Measurements from ENCODE around the gene NACC1.

The NACC1 gene

GRCh38 chr19:13133241-13133870 is 15.3 kb downstream of the NACC1 start:
- no peaks in the 10 kb centered on the region for H3K27me3 ChIP-seq
- H3K9ac ChIP-seq, result peak overlapping the region in 1 of 11 experiments; percentile 5; a peak in 1 of 22 replicates
- H3K4me1 ChIP-seq, result peaks cover 10 to 56% (median 39%) of the 10 kb centered on the region in 10 experiments
- H3K27ac ChIP-seq, result 0 out of 22 replicates have a peak overlapping the region, but pooled peaks of 1 of the 11 experiments have one; percentile 7
- no peaks in the 10 kb centered on the region for H3K9me3 ChIP-seq (replicated peaks in 1 of 11)
- H3K4me3 ChIP-seq, result no peak overlapping the region
- peaks cover 79 to 100% (median 93%) of the 10 kb centered on the region in 11 experiments for H4K20me1 ChIP-seq
- no peak overlapping the region for H3K4me2 ChIP-seq
- TF ChIP-seq Cebpa-rat (IDR thresholded peaks at IDR 0.05), result no peak
- peaks cover 60 to 100% (median 87%) of the 10 kb centered on the region in 11 experiments for H3K36me3 ChIP-seq

GRCh38 chr19:13134626-13135025 is 16.6 kb downstream of the NACC1 start:
- TF ChIP-seq Cebpa-rat (IDR thresholded peaks at IDR 0.05), result no peak
- H3K27ac ChIP-seq, result no peak overlapping the region
- H3K9me3 ChIP-seq (replicated peaks in 1 of 11), result no peaks in the 10 kb centered on the region
- no peak overlapping the region for H3K4me3 ChIP-seq
- peaks cover 18 to 56% (median 43%) of the 10 kb centered on the region in 10 experiments for H3K4me1 ChIP-seq
- H3K36me3 ChIP-seq, result peaks cover 58 to 94% (median 83%) of the 10 kb centered on the region in 11 experiments
- H3K27me3 ChIP-seq, result no peaks in the 10 kb centered on the region
- H3K9ac ChIP-seq, result no peak overlapping the region; a peak in 1 of 22 replicates
- H3K4me2 ChIP-seq, result no peak overlapping the region
- H4K20me1 ChIP-seq, result peaks cover 68 to 96% (median 84%) of the 10 kb centered on the region in 11 experiments

DNA sequence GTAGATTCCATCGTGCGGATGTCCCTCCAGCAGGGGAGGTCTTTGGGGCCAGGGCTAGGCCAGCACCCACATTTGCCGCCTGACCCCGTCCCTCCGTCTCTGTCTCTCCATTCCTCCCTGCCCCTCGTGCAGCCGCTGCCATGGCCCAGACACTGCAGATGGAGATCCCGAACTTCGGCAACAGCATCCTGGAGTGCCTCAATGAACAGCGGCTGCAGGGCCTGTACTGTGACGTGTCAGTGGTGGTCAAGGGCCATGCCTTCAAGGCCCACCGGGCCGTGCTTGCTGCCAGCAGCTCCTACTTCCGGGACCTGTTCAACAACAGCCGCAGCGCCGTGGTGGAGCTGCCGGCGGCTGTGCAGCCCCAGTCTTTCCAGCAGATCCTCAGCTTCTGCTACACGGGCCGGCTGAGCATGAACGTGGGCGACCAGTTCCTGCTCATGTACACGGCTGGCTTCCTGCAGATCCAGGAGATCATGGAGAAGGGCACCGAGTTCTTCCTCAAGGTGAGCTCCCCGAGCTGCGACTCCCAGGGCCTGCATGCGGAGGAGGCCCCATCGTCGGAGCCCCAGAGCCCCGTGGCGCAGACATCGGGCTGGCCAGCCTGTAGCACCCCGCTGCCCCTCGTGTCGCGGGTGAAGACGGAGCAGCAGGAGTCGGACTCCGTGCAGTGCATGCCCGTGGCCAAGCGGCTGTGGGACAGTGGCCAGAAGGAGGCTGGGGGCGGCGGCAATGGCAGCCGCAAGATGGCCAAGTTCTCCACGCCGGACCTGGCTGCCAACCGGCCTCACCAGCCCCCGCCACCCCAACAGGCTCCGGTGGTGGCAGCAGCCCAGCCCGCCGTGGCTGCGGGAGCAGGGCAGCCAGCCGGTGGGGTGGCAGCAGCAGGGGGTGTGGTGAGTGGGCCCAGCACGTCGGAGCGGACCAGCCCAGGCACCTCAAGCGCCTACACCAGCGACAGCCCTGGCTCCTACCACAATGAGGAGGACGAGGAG is 17.3 kb downstream of the NACC1 start:
- Histone ChIP-seq H3K4me1 (peaks cover 21 to 61% (median 48%) of the 10 kb centered on the region in 10 experiments), H3K27me3 (no peaks in the 10 kb centered on the region), H3K9me3 (replicated peaks in 1 of 11) (no peaks in the 10 kb centered on the region), H3K27ac (no peak overlapping the region), H3K9ac (no peak overlapping the region; a peak in 1 of 22 replicates), H3K4me3 (no peak overlapping the region), H3K4me2 (no peak overlapping the region), H3K36me3 (peaks cover 58 to 92% (median 80%) of the 10 kb centered on the region in 11 experiments), H4K20me1 (peaks cover 60 to 92% (median 76%) of the 10 kb centered on the region in 11 experiments)
- TF ChIP-seq Cebpa-rat (IDR thresholded peaks at IDR 0.05), result no peak

GRCh38 chr19:13137290-13137794 is 19.3 kb downstream of the NACC1 start:
- H3K27me3 ChIP-seq, result no peaks in the 10 kb centered on the region
- peaks cover 58 to 86% (median 72%) of the 10 kb centered on the region in 11 experiments for H3K36me3 ChIP-seq
- no peak overlapping the region for H3K4me3 ChIP-seq
- peaks cover 21 to 50% (median 32%) of the 10 kb centered on the region in 10 experiments for H3K4me1 ChIP-seq
- H3K27ac ChIP-seq, result peak overlapping the region in 6 of 11 experiments; percentile 72 to 83 (median 76); a peak in 5 of 22 replicates
- H4K20me1 ChIP-seq, result peaks cover 40 to 77% (median 57%) of the 10 kb centered on the region in 11 experiments
- no peak overlapping the region for H3K9ac ChIP-seq
- TF ChIP-seq Cebpa-rat (IDR thresholded peaks at IDR 0.05), result no peak
- no peaks in the 10 kb centered on the region for H3K9me3 ChIP-seq (replicated peaks in 1 of 11)
- H3K4me2 ChIP-seq, result peak overlapping the region in 5 of 11 experiments; percentile 84 to 94 (median 92); a peak in 5 of 22 replicates

- H3K9ac ChIP-seq, result peak overlapping the region; percentile 52 to 72 (median 62); a peak in 19 of 22 replicates
- H3K4me1 ChIP-seq, result peaks cover 21 to 54% (median 40%) of the 10 kb centered on the region in 10 experiments
- H4K20me1 ChIP-seq, result peaks cover 30 to 77% (median 47%) of the 10 kb centered on the region in 11 experiments
- H3K36me3 ChIP-seq, result peaks cover 50 to 86% (median 68%) of the 10 kb centered on the region in 11 experiments
- H3K27ac ChIP-seq, result peak overlapping the region; percentile 42 to 83 (median 75); a peak in 21 of 22 replicates
- H3K9me3 ChIP-seq (replicated peaks in 1 of 11), result no peaks in the 10 kb centered on the region
- peak overlapping the region in 6 of 10 experiments; percentile 15 to 52 (median 32); a peak in 8 of 20 replicates for H3K4me3 ChIP-seq
- no peak for TF ChIP-seq Cebpa-rat (IDR thresholded peaks at IDR 0.05)
- peak overlapping the region; percentile 58 to 94 (median 86) for H3K4me2 ChIP-seq
- no peaks in the 10 kb centered on the region for H3K27me3 ChIP-seq
Observed at GRCh38 chr19:13138171-13138915, 20.3 kb downstream of the NACC1 start.

- no peaks in the 10 kb centered on the region for H3K9me3 ChIP-seq (replicated peaks in 1 of 11)
- peak overlapping the region in 6 of 10 experiments; percentile 15 to 52 (median 32); a peak in 7 of 20 replicates for H3K4me3 ChIP-seq
- peak overlapping the region; percentile 58 to 94 (median 86) for H3K4me2 ChIP-seq
- H4K20me1 ChIP-seq, result peaks cover 25 to 74% (median 42%) of the 10 kb centered on the region in 11 experiments
- H3K27ac ChIP-seq, result peak overlapping the region; percentile 42 to 83 (median 75); a peak in 20 of 22 replicates
- H3K36me3 ChIP-seq, result peaks cover 52 to 86% (median 67%) of the 10 kb centered on the region in 11 experiments
- peak overlapping the region; percentile 52 to 72 (median 62); a peak in 19 of 22 replicates for H3K9ac ChIP-seq
- TF ChIP-seq Cebpa-rat (IDR thresholded peaks at IDR 0.05), result peak in 8 of 11 experiments; percentile 28 to 89 (median 72); a peak in 12 of 22 replicates
- H3K4me1 ChIP-seq, result peaks cover 21 to 59% (median 43%) of the 10 kb centered on the region in 10 experiments
- H3K27me3 ChIP-seq, result no peaks in the 10 kb centered on the region
Observed at GRCh38 chr19:13138916-13139198, 20.8 kb downstream of the NACC1 start.

GRCh38 chr19:13139633-13140311 is 21.7 kb downstream of the NACC1 start:
- Histone ChIP-seq H3K36me3 (peaks cover 52 to 86% (median 66%) of the 10 kb centered on the region in 11 experiments), H3K27me3 (no peaks in the 10 kb centered on the region), H3K4me2 (peak overlapping the region in 10 of 11 experiments; percentile 51 to 92 (median 68); a peak in 20 of 22 replicates), H3K9me3 (replicated peaks in 1 of 11) (no peaks in the 10 kb centered on the region), H3K9ac (peak overlapping the region; percentile 24 to 74 (median 60); a peak in 18 of 22 replicates), H4K20me1 (peaks cover 16 to 72% (median 33%) of the 10 kb centered on the region in 11 experiments; a peak in 21 of 22 replicates), H3K27ac (peak overlapping the region; percentile 26 to 83 (median 75); a peak in 19 of 22 replicates), H3K4me1 (peaks cover 21 to 67% (median 45%) of the 10 kb centered on the region in 10 experiments), H3K4me3 (no peak overlapping the region)
- no peak for TF ChIP-seq Cebpa-rat (IDR thresholded peaks at IDR 0.05)

Data from BLaER1 treated with 17β-estradiol and CSF1 and Interleukin-3, amounts not matched to agents 10 nM and 100 nM (cell line).